Forelimb muscle (tissue), 1 donor: ENCODE measurements around the gene TPR. TPM values are rescaled to one million over a fixed set of nuclear protein-coding genes. Genes with fewer than 3 reads are reported as not detected.

ENCODE experiments used
- DNase-seq: peaks from one replicate; pipeline ENCODE4 v3.0.0-alpha.2; 2013; ENCODE audit warnings: low read depth
- polyA plus RNA-seq: library from polyadenylated mRNA; unstranded; fragments of 120-200 nt; gene quantifications from one replicate; pipeline ENCODE4 v1.2.1, GENCODE V29; 2013; ENCODE audit not compliant: insufficient read length

TPR gene
- polyA plus RNA-seq, 1 donor, result 60.8 TPM

- DNase-seq, result no peak
These were observed 47.7 kb downstream of the TPR start for GRCh38 chr1:186327331-186327730.

GRCh38 chr1:186326009-186326408, 49.0 kb downstream of the TPR start:
- no peak for DNase-seq

DNA sequence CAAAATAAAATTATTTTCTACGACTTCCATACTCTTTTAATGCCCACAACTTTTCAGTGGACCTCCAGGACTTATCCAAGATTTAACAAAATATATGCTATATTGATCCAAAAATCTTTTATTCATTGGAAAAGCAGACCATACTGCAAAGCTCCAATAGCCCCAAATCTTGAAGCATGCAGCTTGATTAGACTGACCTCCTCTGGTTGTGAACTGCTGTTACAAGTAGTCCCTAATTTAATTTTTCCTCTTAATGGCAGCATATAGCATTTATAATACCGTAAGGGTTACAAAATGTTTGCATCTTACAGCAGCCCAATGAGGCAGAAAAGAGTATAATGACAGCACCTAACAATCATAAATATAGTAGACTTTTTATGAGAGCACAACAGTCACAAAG, 49.8 kb downstream of the TPR start:
- DNase-seq, result no peak

- DNase-seq, result no peak
These were observed 51.2 kb downstream of the TPR start for GRCh38 chr1:186323865-186324264.

DNA sequence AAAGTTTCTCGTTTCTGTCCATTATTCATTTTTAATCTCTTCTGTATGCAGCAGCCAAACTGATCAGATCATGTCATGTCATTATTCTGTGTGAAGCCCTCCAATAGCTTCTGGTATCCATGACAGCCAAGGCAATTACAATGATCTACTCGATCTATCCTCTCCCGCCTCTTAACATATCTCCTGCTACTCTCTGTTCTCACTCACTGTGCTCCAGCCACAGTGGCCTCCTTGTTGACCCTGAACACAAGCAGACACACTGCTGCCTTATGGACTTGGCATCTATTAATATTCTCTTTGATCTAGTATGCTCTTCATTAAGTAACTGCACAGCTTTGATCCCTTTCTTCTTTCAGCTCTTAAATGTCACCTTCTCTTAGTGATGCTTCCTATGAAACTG, 59.5 kb downstream of the TPR start:
- no peak for DNase-seq

DNA sequence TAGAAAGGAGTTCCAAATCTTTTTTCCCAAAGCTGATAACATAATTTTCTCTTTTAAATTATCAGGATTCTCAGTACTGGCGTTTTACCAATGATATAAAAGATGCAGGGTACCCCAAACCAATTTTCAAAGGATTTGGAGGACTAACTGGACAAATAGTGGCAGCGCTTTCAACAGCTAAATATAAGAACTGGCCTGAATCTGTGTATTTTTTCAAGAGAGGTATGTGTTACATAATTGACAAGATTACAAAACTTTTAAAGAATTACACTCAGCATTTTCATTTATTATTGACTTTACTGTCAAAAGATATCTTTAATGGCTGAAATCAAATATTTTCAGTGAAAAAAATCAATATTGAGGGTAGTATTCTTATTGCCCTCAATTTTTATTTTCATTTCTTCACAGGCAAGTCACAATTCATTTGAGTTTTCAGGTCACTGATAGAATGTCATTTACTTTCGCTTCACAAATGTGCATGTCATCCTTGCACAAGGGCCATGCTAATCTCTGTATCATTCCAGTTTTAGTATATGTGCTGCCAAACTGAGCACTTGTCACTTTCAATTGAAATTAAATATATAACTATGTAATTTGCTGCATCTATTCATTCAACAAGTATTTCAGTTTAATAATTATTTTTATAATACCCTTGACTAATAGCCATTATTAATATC, 63.5 kb downstream of the TPR start:
- DNase-seq, result no peak

- DNase-seq, result no peak
These were observed 64.7 kb downstream of the TPR start for GRCh38 chr1:186310307-186310706.

DNA sequence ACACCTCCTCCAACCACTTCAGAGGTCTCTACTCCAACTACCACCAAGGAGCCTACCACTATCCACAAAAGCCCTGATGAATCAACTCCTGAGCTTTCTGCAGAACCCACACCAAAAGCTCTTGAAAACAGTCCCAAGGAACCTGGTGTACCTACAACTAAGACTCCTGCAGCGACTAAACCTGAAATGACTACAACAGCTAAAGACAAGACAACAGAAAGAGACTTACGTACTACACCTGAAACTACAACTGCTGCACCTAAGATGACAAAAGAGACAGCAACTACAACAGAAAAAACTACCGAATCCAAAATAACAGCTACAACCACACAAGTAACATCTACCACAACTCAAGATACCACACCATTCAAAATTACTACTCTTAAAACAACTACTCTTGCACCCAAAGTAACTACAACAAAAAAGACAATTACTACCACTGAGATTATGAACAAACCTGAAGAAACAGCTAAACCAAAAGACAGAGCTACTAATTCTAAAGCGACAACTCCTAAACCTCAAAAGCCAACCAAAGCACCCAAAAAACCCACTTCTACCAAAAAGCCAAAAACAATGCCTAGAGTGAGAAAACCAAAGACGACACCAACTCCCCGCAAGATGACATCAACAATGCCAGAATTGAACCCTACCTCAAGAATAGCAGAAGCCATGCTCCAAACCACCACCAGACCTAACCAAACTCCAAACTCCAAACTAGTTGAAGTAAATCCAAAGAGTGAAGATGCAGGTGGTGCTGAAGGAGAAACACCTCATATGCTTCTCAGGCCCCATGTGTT, 66.6 kb downstream of the TPR start:
- no peak for DNase-seq

DNA sequence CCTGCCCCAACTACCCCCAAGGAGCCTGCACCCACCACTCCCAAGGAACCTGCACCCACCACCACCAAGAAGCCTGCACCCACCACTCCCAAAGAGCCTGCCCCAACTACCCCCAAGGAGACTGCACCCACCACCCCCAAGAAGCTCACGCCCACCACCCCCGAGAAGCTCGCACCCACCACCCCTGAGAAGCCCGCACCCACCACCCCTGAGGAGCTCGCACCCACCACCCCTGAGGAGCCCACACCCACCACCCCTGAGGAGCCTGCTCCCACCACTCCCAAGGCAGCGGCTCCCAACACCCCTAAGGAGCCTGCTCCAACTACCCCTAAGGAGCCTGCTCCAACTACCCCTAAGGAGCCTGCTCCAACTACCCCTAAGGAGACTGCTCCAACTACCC, 67.6 kb downstream of the TPR start:
- no peak for DNase-seq

GRCh38 chr1:186306533-186306932, 68.5 kb downstream of the TPR start:
- no peak for DNase-seq

GRCh38 chr1:186304982-186305949, 69.8 kb downstream of the TPR start:
- no peak for DNase-seq

GRCh38 chr1:186303911-186304310, 71.1 kb downstream of the TPR start:
- no peak for DNase-seq

- no peak for DNase-seq
These were observed 72.6 kb downstream of the TPR start for GRCh38 chr1:186302381-186302920.

DNA sequence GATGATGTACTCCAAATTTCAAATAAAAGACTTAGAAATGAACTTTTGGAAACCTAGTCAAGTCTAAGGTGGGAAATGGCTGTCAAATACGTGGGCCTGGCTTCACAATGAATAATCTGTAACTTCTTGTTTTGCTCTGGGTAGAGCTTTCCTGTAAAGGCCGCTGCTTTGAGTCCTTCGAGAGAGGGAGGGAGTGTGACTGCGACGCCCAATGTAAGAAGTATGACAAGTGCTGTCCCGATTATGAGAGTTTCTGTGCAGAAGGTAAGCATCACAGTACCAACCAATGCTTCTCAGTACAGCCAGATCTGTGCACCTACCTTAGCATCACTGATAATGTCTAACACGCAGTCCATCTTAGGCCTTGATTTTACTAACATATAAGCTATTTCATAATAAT, 73.6 kb downstream of the TPR start:
- no peak for DNase-seq

- no peak for DNase-seq
These were observed 75.0 kb downstream of the TPR start for GRCh38 chr1:186300056-186300455.

DNA sequence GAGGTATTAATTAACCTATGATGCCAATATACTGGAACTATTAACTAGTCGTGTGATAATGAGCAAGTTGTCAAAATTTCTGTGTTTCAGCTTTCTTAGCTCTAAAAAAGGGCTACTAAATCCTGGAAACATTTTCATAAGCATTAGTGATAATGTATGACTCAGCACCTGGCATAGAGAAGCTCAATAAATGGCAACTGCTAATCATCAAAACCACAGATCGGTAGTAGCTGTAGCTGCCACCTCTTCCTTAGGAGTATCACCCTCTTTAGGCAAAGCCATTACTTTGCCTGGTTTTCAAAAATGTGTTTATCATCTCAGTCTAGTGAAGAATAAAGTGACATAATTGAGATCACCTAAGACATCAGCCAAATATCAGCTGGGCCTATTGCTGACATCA, 75.5 kb downstream of the TPR start:
- DNase-seq, result no peak

GRCh38 chr1:186298851-186299250, 76.2 kb downstream of the TPR start:
- DNase-seq, result no peak

GRCh38 chr1:186297439-186298045, 77.5 kb downstream of the TPR start:
- DNase-seq, result no peak

DNA sequence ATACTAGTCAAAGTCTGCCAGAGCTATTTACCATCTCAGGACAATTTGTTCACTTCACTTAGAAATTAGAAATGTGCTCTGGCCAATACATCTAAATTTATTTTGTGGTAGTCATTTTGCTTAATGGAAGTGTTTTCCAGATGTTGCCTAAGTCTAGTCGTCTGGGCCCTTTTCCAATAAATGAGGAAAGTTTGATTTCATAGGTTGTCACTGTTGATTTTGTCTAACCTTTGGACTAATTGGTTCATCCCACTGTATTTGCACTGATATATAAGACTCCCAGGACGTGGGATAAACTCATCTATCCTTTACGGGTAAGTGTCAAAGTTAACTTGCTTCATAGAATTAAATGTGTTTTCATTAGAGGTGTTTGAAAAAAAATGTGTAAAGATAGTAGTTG, 79.1 kb downstream of the TPR start, which contains the start of gene PRG4:
Gene PRG4 (plus strand): TSS at position 300 of the 400 bp plus-strand sequence.
- DNase-seq, result no peak

DNA sequence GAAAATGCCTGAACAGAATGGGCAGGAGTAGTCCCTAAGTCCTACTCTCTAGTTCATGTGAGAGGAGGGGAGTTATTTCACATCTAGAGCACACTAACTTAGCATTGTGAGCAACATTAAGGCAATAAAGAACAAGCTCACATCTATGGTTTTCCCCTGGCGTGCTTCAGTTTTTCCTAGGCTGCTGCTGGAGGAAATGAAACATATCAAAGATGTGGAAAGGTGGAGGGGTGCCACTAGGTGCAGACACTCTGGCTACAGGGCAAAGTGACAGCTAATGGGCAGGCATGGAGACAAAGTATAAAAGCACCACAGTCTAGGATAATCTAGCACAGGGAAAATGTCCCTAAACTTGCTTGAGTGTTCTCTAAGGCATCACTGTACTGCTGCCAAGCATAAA, 82.2 kb downstream of the TPR start:
- DNase-seq, result no peak

GRCh38 chr1:186291271-186291670, 83.8 kb downstream of the TPR start:
- no peak for DNase-seq
